ENCODE measurements around the gene OVCH2.

DNA sequence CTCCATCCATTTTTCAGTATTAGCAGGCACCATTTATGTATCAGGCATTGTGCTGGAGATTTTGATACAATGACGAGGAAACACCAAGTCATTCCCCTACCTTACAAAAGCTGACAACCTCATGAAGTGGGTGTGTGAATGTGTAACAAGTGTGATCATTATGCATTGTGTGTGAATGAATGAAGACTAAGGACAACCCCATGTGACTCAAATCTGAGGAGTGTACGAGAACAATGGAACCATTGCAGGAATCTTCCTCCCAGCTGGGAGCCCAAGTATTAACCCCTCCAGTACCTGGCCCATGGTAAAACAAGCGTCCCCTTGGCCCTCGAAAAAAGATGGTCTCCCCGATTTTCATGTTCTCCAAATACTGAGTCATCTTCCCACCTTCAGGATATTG, 37.4 kb downstream of the OVCH2 start:
- TF ChIP-seq, protein P1, sequence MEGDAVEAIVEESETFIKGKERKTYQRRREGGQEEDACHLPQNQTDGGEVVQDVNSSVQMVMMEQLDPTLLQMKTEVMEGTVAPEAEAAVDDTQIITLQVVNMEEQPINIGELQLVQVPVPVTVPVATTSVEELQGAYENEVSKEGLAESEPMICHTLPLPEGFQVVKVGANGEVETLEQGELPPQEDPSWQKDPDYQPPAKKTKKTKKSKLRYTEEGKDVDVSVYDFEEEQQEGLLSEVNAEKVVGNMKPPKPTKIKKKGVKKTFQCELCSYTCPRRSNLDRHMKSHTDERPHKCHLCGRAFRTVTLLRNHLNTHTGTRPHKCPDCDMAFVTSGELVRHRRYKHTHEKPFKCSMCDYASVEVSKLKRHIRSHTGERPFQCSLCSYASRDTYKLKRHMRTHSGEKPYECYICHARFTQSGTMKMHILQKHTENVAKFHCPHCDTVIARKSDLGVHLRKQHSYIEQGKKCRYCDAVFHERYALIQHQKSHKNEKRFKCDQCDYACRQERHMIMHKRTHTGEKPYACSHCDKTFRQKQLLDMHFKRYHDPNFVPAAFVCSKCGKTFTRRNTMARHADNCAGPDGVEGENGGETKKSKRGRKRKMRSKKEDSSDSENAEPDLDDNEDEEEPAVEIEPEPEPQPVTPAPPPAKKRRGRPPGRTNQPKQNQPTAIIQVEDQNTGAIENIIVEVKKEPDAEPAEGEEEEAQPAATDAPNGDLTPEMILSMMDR (conservative IDR thresholded peaks at IDR 0.05 in 1 of 2, IDR thresholded peaks at IDR 0.05 in 1 of 2; ENCODE audit: low read depth in 1 of 2, low read length in 2 of 2) = no peak
- TF ChIP-seq EZH2 (IDR thresholded peaks at IDR 0.05; ENCODE audit: low read length, missing control alignments) = no peak

Data from fibroblast of lung (primary cell).